ENCODE measurements around the gene FGGY.
"Not testable (repeated sequence)": the region's sequence is repeated elsewhere in the genome, so short reads cannot be mapped to it uniquely, and the experiment has no call there.

FGGY gene

DNA sequence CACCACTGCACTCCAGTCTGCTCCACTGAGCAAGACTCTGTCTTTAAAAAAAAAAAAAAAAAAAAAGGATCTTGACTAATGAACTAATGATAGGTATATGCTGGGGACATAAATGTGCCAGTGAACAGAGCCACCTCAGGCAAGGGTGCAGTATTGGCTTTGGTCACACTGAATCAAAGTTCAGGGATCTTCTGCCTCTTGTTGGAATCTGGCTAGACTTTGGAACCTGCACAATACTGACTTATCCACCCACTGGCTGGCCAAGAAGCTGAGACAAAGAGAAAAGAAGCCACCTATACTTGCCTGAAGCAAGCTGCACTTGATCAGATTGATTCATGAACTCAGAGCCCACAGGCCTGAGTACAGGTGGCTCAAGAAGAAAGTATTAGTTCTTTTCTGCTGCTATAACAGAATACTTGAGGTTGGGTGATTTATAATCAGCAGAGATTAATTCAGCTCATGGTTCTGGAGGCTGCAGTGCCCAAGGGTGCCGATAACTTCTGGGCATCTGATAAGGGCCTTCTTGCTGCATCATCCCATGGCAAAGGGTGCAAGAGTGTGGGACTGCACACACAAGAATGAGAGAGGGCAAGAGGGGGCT, 172.0 kb downstream of the FGGY start (continued):
- TF ChIP-seq KLF16 (tag by site-specific recombination; IDR thresholded peaks at IDR 0.05): no peak

DNA sequence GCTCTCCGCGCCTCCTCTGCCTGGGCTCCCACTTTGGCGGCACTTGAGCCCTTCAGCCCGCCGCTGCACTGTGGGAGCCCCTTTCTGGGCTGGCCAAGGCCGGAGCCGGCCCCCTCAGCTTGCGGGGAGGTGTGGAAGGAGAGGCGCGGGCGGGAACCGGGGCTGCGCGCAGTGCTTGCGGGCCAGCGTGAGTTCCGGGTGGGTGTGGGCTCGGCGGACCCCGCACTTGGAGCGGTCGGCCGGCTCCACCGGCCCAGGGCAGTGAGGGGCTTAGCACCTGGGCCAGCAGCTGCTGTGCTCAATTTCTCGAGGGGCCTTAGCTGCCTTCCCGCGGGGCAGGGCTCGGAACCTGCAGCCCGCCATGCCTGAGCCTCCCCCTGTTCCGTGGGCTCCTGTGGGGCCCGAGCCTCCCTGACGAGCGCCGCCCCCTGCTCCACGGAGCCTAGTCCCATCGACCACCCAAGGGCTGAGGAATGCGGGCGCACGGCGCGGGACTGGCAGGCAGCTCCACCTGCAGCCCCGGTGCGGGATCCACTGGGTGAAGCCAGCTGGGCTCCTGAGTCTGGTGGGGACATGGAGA, 175.2 kb downstream of the FGGY start:
- H3K36me3 ChIP-seq (ENCODE audit: control insufficient read depth in 2 of 2, insufficient read depth in 1 of 2, low read length in 2 of 2); CTCF ChIA-PET; H3K27ac ChIP-seq (ENCODE audit: extremely low read depth, low read depth, low read length); H3K4me3 ChIP-seq (ENCODE audit: low read depth, low read length); H3K4me1 ChIP-seq (ENCODE audit: control insufficient read depth, insufficient read depth, low read length); H3K9me3 ChIP-seq (ENCODE audit: control insufficient read depth, insufficient read depth, low read depth, low read length); POLR2A ChIA-PET: not testable (repeated sequence)

GRCh38 chr1:59473831-59474230, 176.9 kb downstream of the FGGY start:
- Histone ChIP-seq H3K36me3 (ENCODE audit: control insufficient read depth in 2 of 2, insufficient read depth in 1 of 2, low read length in 2 of 2) (no peaks in the 10 kb centered on the region), H3K9me3 (ENCODE audit: control insufficient read depth, insufficient read depth, low read depth, low read length) (no peaks in the 10 kb centered on the region), H3K4me3 (ENCODE audit: low read depth, low read length) (no peak overlapping the region), H3K4me1 (ENCODE audit: control insufficient read depth, insufficient read depth, low read length) (no peaks in the 10 kb centered on the region), H3K27ac (ENCODE audit: extremely low read depth, low read depth, low read length) (no peak overlapping the region)
- TF ChIP-seq ZNF37A (tag by site-specific recombination; IDR thresholded peaks at IDR 0.05) (no peak), ZNF394 (tag by site-specific recombination; IDR thresholded peaks at IDR 0.05; ENCODE audit: borderline replicate concordance) (no peak), GLIS1 (tag by site-specific recombination; IDR thresholded peaks at IDR 0.05) (no peak), ZNF121 (tag by site-specific recombination; IDR thresholded peaks at IDR 0.05) (no peak), ZNF23 (tag by site-specific recombination; IDR thresholded peaks at IDR 0.05; ENCODE audit: borderline replicate concordance) (no peak), ZNF138 (tag by site-specific recombination; IDR thresholded peaks at IDR 0.05; ENCODE audit: borderline replicate concordance) (no peak), ZNF24 (tag by site-specific recombination; IDR thresholded peaks at IDR 0.05) (no peak), SP2 (tag by site-specific recombination; IDR thresholded peaks at IDR 0.05) (no peak), ZNF639 (tag by site-specific recombination; IDR thresholded peaks at IDR 0.05) (no peak), MYNN (tag by site-specific recombination; IDR thresholded peaks at IDR 0.05; ENCODE audit: borderline replicate concordance) (no peak), KLF16 (tag by site-specific recombination; IDR thresholded peaks at IDR 0.05) (no peak), ZNF354C (tag by site-specific recombination; IDR thresholded peaks at IDR 0.05; ENCODE audit: borderline replicate concordance, low read depth) (no peak), ZNF391 (tag by site-specific recombination; IDR thresholded peaks at IDR 0.05; ENCODE audit: borderline replicate concordance, low read depth) (no peak)
- TF ChIP-seq, protein P1, sequence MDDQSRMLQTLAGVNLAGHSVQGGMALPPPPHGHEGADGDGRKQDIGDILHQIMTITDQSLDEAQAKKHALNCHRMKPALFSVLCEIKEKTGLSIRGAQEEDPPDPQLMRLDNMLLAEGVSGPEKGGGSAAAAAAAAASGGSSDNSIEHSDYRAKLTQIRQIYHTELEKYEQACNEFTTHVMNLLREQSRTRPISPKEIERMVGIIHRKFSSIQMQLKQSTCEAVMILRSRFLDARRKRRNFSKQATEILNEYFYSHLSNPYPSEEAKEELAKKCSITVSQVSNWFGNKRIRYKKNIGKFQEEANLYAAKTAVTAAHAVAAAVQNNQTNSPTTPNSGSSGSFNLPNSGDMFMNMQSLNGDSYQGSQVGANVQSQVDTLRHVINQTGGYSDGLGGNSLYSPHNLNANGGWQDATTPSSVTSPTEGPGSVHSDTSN (CRISPR knock-in tag; IDR thresholded peaks at IDR 0.05): no peak
- POLR2A ChIA-PET: no interaction called here
- CTCF ChIA-PET: no interaction called here

DNA sequence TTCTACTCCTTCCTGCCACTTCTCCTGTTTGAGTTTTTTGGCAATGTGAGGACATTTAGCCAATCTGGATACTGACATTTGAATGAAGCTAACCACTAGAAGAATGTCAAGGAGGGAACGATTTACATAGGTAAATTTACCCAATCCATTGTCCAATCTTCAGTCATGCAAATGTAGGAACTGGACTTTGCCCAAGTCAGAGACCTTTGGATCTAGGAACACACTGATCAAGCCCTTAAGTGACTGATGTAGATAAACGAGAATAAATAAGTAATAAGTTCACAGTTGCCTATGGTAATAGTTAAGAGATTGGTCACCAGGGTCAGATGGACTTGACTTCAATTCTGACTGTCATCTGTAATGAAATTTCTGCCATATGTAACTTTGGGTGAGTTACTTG, 177.6 kb downstream of the FGGY start:
- no peaks in the 10 kb centered on the region for H3K9me3 ChIP-seq (ENCODE audit: control insufficient read depth, insufficient read depth, low read depth, low read length)
- ChIA-PET CTCF (no interaction called here), POLR2A (no interaction called here)
- no peak overlapping the region for H3K27ac ChIP-seq (ENCODE audit: extremely low read depth, low read depth, low read length)
- no peaks in the 10 kb centered on the region for H3K36me3 ChIP-seq (ENCODE audit: control insufficient read depth in 2 of 2, insufficient read depth in 1 of 2, low read length in 2 of 2)
- H3K4me1 ChIP-seq (ENCODE audit: control insufficient read depth, insufficient read depth, low read length): no peaks in the 10 kb centered on the region
- H3K4me3 ChIP-seq (ENCODE audit: low read depth, low read length): no peak overlapping the region
- TF ChIP-seq ZNF311 (tag by site-specific recombination; IDR thresholded peaks at IDR 0.05; ENCODE audit: borderline replicate concordance): no peak
- no peak for TF ChIP-seq ZSCAN16 (tag by site-specific recombination; IDR thresholded peaks at IDR 0.05)
- TF ChIP-seq SCRT2 (tag by site-specific recombination; IDR thresholded peaks at IDR 0.05): no peak
- no peak for TF ChIP-seq ZNF132 (tag by site-specific recombination; IDR thresholded peaks at IDR 0.05; ENCODE audit: borderline replicate concordance)
- TF ChIP-seq ZNF514 (tag by site-specific recombination; IDR thresholded peaks at IDR 0.05): no peak
- no peak for TF ChIP-seq KLF16 (tag by site-specific recombination; IDR thresholded peaks at IDR 0.05)

Data from HEK293 (cell line).